ENCODE results near the gene OR4D9. TPM values are rescaled to one million over a fixed set of nuclear protein-coding genes. Genes with fewer than 3 reads are reported as not detected.
"Not testable (repeated sequence)": the region's sequence is repeated elsewhere in the genome, so short reads cannot be mapped to it uniquely, and the experiment has no call there.

The OR4D9 gene
- polyA plus RNA-seq, 1 donor: not detected

- Histone ChIP-seq H3K4me1 (ENCODE audit: control insufficient read depth, insufficient read depth, low read length) (no peaks in the 10 kb centered on the region), H3K27me3 (ENCODE audit: control insufficient read depth, insufficient read depth, low read length) (peaks cover 7% of the 10 kb centered on the region), H3K27ac (ENCODE audit: low read length) (no peak overlapping the region), H3K4me3 (ENCODE audit: low read length) (no peak overlapping the region), H3K9me3 (ENCODE audit: control insufficient read depth, low read depth, low read length) (no peaks in the 10 kb centered on the region), H3K36me3 (ENCODE audit: control insufficient read depth, insufficient read depth, low read length) (no peaks in the 10 kb centered on the region)
- no peak for DNase-seq
- WGBS (ENCODE audit: insufficient coverage, low lambda C conversion rate): no CpG with 5 or more reads among the region's 1 CpG
Measured at GRCh38 chr11:59523541-59523940, 12.2 kb downstream of the OR4D9 start.

- Histone ChIP-seq H3K4me1 (ENCODE audit: control insufficient read depth, insufficient read depth, low read length) (no peaks in the 10 kb centered on the region), H3K27ac (ENCODE audit: low read length) (no peak overlapping the region), H3K4me3 (ENCODE audit: low read length) (no peak overlapping the region), H3K36me3 (ENCODE audit: control insufficient read depth, insufficient read depth, low read length) (no peaks in the 10 kb centered on the region), H3K27me3 (ENCODE audit: control insufficient read depth, insufficient read depth, low read length) (peaks cover 7% of the 10 kb centered on the region), H3K9me3 (ENCODE audit: control insufficient read depth, low read depth, low read length) (no peaks in the 10 kb centered on the region)
- WGBS (ENCODE audit: insufficient coverage, low lambda C conversion rate): no CpG with 5 or more reads among the region's 7 CpGs
- no peak for DNase-seq
Measured at GRCh38 chr11:59528711-59529110, 17.4 kb downstream of the OR4D9 start.

- WGBS (ENCODE audit: insufficient coverage, low lambda C conversion rate): no CpG with 5 or more reads among the region's 2 CpGs
- no peak overlapping the region for H3K27ac ChIP-seq (ENCODE audit: low read length)
- no peak overlapping the region for H3K4me3 ChIP-seq (ENCODE audit: low read length)
- no peaks in the 10 kb centered on the region for H3K9me3 ChIP-seq (ENCODE audit: control insufficient read depth, low read depth, low read length)
- no peaks in the 10 kb centered on the region for H3K4me1 ChIP-seq (ENCODE audit: control insufficient read depth, insufficient read depth, low read length)
- DNase-seq: no peak
- no peaks in the 10 kb centered on the region for H3K27me3 ChIP-seq (ENCODE audit: control insufficient read depth, insufficient read depth, low read length)
- no peaks in the 10 kb centered on the region for H3K36me3 ChIP-seq (ENCODE audit: control insufficient read depth, insufficient read depth, low read length)
Measured at GRCh38 chr11:59532620-59533019, 21.3 kb downstream of the OR4D9 start.

- Histone ChIP-seq H3K27me3 (ENCODE audit: control insufficient read depth, insufficient read depth, low read length) (no peaks in the 10 kb centered on the region), H3K9me3 (ENCODE audit: control insufficient read depth, low read depth, low read length) (no peaks in the 10 kb centered on the region), H3K4me3 (ENCODE audit: low read length) (no peak overlapping the region), H3K27ac (ENCODE audit: low read length) (no peak overlapping the region), H3K36me3 (ENCODE audit: control insufficient read depth, insufficient read depth, low read length) (no peaks in the 10 kb centered on the region), H3K4me1 (ENCODE audit: control insufficient read depth, insufficient read depth, low read length) (peaks cover 4% of the 10 kb centered on the region)
- whole genome bisulfite sequencing (ENCODE audit: insufficient coverage, low lambda C conversion rate): no CpG with 5 or more reads among the region's 1 CpG
- DNase-seq: no peak
Measured at GRCh38 chr11:59534676-59535075, 23.3 kb downstream of the OR4D9 start.

GRCh38 chr11:59542142-59542810 lies 30.9 kb downstream of the OR4D9 start:
- WGBS (ENCODE audit: insufficient coverage, low lambda C conversion rate): 90% methylated on average over 2 of the region's 3 CpGs
- Histone ChIP-seq H3K27me3 (ENCODE audit: control insufficient read depth, insufficient read depth, low read length) (no peaks in the 10 kb centered on the region), H3K27ac (ENCODE audit: low read length) (no peak overlapping the region), H3K4me1 (ENCODE audit: control insufficient read depth, insufficient read depth, low read length) (peaks cover 4% of the 10 kb centered on the region), H3K9me3 (ENCODE audit: control insufficient read depth, low read depth, low read length) (no peaks in the 10 kb centered on the region), H3K4me3 (ENCODE audit: low read length) (no peak overlapping the region), H3K36me3 (ENCODE audit: control insufficient read depth, insufficient read depth, low read length) (no peaks in the 10 kb centered on the region)
- no peak for DNase-seq

- WGBS (ENCODE audit: insufficient coverage, low lambda C conversion rate): no CpG with 5 or more reads among the region's 3 CpGs
- H3K27me3 ChIP-seq (ENCODE audit: control insufficient read depth, insufficient read depth, low read length); H3K4me3 ChIP-seq (ENCODE audit: low read length); DNase-seq; H3K36me3 ChIP-seq (ENCODE audit: control insufficient read depth, insufficient read depth, low read length); H3K9me3 ChIP-seq (ENCODE audit: control insufficient read depth, low read depth, low read length); H3K27ac ChIP-seq (ENCODE audit: low read length); H3K4me1 ChIP-seq (ENCODE audit: control insufficient read depth, insufficient read depth, low read length): not testable (repeated sequence)
Measured at GRCh38 chr11:59543713-59544112, 32.4 kb downstream of the OR4D9 start.

GRCh38 chr11:59544869-59545178 lies 33.5 kb downstream of the OR4D9 start:
- Histone ChIP-seq H3K9me3 (ENCODE audit: control insufficient read depth, low read depth, low read length) (no peaks in the 10 kb centered on the region), H3K4me3 (ENCODE audit: low read length) (no peak overlapping the region), H3K27me3 (ENCODE audit: control insufficient read depth, insufficient read depth, low read length) (no peaks in the 10 kb centered on the region), H3K36me3 (ENCODE audit: control insufficient read depth, insufficient read depth, low read length) (no peaks in the 10 kb centered on the region), H3K27ac (ENCODE audit: low read length) (no peak overlapping the region), H3K4me1 (ENCODE audit: control insufficient read depth, insufficient read depth, low read length) (no peaks in the 10 kb centered on the region)
- no peak for DNase-seq
- WGBS (ENCODE audit: insufficient coverage, low lambda C conversion rate): 90% methylated on average over 2 of the region's 3 CpGs

GRCh38 chr11:59545179-59546020 lies 34.1 kb downstream of the OR4D9 start:
- Histone ChIP-seq H3K4me3 (ENCODE audit: low read length) (no peak overlapping the region), H3K9me3 (ENCODE audit: control insufficient read depth, low read depth, low read length) (no peaks in the 10 kb centered on the region), H3K27ac (ENCODE audit: low read length) (no peak overlapping the region), H3K27me3 (ENCODE audit: control insufficient read depth, insufficient read depth, low read length) (no peaks in the 10 kb centered on the region), H3K36me3 (ENCODE audit: control insufficient read depth, insufficient read depth, low read length) (no peaks in the 10 kb centered on the region), H3K4me1 (ENCODE audit: control insufficient read depth, insufficient read depth, low read length) (no peaks in the 10 kb centered on the region)
- 100% methylated on average over 3 of the region's 24 CpGs for WGBS (ENCODE audit: insufficient coverage, low lambda C conversion rate)
- no peak for DNase-seq

- not testable (repeated sequence) for H3K4me3 ChIP-seq (ENCODE audit: low read length); H3K4me1 ChIP-seq (ENCODE audit: control insufficient read depth, insufficient read depth, low read length); H3K36me3 ChIP-seq (ENCODE audit: control insufficient read depth, insufficient read depth, low read length); H3K27ac ChIP-seq (ENCODE audit: low read length); H3K9me3 ChIP-seq (ENCODE audit: control insufficient read depth, low read depth, low read length); H3K27me3 ChIP-seq (ENCODE audit: control insufficient read depth, insufficient read depth, low read length)
- WGBS (ENCODE audit: insufficient coverage, low lambda C conversion rate): 100% methylated on average over 2 of the region's 5 CpGs
- DNase-seq: peak in 1 of 2 donors; percentile 26
Measured at GRCh38 chr11:59547605-59548308, 36.4 kb downstream of the OR4D9 start.

- no peak overlapping the region for H3K4me3 ChIP-seq (ENCODE audit: low read length)
- no peak overlapping the region for H3K27ac ChIP-seq (ENCODE audit: low read length)
- H3K4me1 ChIP-seq (ENCODE audit: control insufficient read depth, insufficient read depth, low read length): no peaks in the 10 kb centered on the region
- H3K36me3 ChIP-seq (ENCODE audit: control insufficient read depth, insufficient read depth, low read length): no peaks in the 10 kb centered on the region
- H3K27me3 ChIP-seq (ENCODE audit: control insufficient read depth, insufficient read depth, low read length): no peaks in the 10 kb centered on the region
- 94% methylated on average over 2 of the region's 5 CpGs for WGBS (ENCODE audit: insufficient coverage, low lambda C conversion rate)
- H3K9me3 ChIP-seq (ENCODE audit: control insufficient read depth, low read depth, low read length): no peaks in the 10 kb centered on the region
- no peak for DNase-seq
Measured at GRCh38 chr11:59548309-59548656, 36.9 kb downstream of the OR4D9 start.
